HG02798 (cell line): Measurements from ENCODE around the gene ZIC4.

Experiments
- ATAC-seq: cut with Tn5 transposase; IDR thresholded peaks from one replicate; pipeline ENCODE4 v1.9.1; 2021; ENCODE audit warnings: mild to moderate bottlenecking; ENCODE audit not compliant: unreplicated experiment, poor library complexity

Gene ZIC4

DNA sequence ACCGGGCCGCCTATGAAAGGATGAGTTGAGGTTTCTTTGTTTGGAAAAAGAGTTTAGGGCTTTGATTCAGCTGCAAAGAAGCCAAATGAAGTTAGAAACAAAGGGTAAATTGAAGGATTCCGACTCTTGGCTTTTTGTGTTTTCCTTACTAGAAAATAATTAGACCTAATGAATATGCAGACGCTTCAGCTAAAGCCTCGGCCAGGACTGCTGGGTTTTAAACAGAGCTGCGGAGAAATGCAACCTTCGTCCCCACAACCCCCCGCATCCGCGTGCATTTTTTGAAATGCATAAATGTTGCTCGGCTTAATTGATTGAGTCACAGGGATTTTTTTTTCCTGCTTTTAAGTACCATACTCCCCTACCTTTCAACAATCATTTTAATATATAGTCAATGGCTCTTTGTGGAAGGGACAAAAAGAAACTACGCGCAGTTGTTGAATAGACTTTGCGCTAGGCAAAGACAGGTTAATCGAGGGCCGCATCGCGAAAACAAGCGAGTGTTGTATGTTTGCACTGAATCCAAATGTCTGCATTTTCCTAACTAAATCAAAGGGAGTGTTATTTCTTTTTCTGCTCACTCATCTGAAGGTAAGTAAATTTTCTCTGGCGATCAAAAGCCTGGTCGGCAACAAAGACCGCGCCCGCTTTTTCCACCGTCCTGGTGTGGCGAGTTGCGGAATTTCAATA lies 1.3 kb upstream of the ZIC4 start:
- no peak for ATAC-seq

DNA sequence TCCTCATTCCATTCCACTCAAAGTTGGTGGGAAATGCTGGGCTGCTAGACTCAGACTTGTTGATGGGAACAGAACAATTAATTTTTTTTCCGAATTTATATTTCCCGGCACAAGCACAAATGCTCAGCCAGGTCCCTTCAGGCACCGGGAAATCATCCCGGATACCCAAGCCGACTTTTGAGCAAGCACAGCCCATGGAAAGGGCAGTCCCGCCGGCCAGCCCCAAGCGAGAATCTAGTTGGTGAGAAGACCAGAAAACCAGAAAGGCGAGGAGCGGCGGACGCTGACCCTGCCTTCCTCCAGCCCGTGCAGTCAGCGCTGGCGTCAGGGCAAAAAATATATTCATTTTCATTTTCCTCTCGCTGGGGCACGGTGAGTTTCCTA lies 763 bp upstream of the ZIC4 start:
- no peak for ATAC-seq

DNA sequence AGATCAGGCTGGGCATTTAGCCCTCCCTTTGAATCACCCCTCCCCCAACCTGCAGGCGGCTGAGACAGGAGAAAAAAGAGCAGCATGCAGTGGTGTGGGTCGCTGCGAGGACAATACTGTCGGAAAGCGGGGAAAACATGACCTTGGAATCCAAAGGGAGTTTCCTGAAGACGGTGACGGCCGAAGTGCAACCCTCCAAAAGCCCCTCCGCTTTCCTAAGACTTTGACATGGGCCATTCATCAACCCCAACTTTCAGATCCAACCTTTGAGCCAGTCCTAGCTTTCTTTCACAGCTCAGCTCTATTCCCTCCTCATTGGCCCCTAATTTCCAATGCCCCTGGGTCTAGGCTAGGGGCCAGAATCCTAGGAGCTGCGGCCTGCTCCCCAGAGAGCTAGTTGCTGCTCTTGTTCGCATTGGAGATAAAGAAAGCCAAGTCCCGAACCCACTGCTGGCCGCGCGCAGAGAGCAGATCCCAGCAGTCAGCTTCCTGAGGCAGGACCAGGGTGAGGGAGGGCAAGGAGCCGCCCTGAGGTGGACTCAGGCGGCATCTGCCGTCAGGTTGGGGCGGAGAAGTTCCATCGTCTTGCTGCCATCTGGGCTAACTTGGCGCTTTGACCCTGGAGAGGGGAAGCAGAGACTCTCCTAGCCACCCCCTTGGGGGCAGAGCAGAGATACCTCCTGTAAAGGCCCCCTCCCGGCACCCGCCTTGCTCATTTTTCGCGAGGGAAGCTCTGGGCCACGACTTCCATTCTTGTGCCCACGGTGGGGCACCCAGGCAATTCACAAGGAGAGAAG lies 914 bp downstream of the ZIC4 start:
- no peak for ATAC-seq

DNA sequence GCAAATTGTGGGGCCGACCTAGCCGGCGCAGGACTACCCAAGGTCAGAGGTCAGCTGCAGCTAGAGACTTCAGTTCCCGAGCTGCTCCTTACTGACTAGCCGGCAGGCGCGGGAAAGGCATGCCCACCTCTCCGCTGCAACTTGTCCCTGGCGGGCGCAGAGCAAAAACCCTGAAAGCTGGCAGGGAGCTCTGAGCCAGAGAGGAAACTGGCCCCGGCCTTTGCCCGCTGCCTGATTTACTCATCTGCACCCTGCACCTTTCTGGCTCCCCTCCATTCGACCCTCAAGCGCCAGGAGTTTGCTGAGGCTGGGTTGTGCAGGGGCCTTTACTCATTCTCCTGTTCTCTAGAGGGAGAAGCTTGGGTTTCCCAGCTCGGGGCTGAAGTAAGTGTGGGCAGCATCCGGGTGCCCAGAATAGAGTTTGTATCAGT lies 1.5 kb downstream of the ZIC4 start:
- ATAC-seq, result no peak

GRCh38 chr3:147404000-147404799 lies 2.1 kb downstream of the ZIC4 start:
- ATAC-seq, result no peak

- ATAC-seq, result no peak
Observed at GRCh38 chr3:147403511-147403910, 2.8 kb downstream of the ZIC4 start.

- ATAC-seq, result no peak
Observed at GRCh38 chr3:147402159-147402558, 4.2 kb downstream of the ZIC4 start.

DNA sequence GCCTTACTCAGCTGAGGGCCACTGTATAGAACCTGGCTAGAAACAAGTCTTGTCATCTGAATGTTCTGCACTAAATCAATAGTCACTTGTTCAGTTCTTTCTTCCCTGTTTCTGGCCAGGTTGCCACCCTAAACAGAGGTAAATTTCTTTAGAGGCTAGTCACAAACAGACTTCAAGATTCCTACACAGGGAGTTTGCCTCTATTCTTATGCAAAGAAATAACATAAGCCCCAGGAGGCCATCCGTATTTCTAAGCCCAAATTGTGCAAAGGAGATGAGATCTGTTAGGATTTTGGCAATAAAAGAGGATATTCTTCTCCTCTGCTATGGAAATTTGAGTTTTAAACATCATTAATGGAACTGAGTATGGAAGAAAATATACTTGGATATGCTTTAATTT lies 4.9 kb downstream of the ZIC4 start:
- no peak for ATAC-seq

GRCh38 chr3:147400999-147401398 lies 5.3 kb downstream of the ZIC4 start:
- ATAC-seq, result no peak

DNA sequence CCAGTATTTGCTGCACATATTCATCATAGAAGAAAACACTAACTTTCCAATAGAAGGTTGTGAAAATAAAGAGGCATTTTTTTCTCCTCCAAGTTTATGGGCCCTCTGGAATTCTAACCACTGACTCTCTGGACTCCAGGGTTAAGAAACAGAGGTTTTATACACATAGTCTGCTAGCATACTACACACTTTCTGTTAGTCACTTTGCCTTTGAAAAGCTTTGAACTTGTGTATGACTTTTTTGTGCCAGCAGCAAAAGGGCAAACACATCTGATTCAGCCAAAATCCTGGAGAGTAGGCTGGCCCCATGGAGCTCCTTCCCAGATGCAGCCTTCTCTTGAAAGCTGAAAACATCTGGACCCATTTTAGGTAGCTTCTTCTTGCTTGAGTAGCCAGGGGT lies 6.2 kb downstream of the ZIC4 start:
- no peak for ATAC-seq

- no peak for ATAC-seq
Observed at GRCh38 chr3:147398813-147399534, 7.4 kb downstream of the ZIC4 start.

- no peak for ATAC-seq
Observed at GRCh38 chr3:147397875-147398812, 8.2 kb downstream of the ZIC4 start.

DNA sequence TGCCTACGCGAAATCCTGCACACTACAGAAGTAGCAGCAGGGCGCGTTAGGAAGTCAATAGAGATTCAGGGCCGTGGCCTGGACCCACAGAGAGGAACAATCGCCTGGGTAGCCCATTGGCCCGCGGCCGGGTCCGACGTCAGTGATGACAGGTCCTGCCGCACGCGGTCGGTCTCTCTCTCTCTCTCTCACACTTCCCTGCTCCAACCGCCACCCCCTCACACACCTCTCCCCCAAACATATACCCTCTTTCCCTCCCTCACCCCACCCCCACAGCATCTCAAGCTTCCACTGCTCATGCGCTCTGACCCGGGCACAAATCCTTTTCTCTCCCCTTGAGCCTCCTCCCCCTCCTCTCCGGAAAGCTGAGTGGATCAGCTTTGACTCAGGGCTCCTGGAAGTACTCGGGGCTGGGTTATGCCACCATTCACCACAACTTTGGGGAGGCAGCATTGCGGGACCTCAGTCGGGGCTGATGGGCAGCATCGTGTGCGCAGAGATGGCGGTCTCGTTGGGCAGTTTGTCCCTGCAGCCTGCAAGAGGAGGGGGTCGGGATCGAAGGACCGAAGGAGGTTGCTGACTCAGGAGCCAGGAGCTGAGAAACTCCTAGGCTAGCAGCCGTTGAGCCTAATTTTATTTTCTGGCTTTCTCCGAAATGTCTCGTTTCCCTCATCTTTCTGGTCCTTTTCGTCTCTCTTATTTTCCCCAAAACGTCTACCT lies 9.0 kb downstream of the ZIC4 start:
- ATAC-seq, result no peak

GRCh38 chr3:147396712-147397046 lies 9.7 kb downstream of the ZIC4 start:
- no peak for ATAC-seq

- ATAC-seq, result no peak
Observed at GRCh38 chr3:147395899-147396711, 10.2 kb downstream of the ZIC4 start.

GRCh38 chr3:147394884-147395225 lies 11.5 kb downstream of the ZIC4 start:
- ATAC-seq, result no peak

- ATAC-seq, result no peak
Observed at GRCh38 chr3:147393943-147394883, 12.1 kb downstream of the ZIC4 start.
